GM21423 (cell line): ENCODE results near the gene TMEM191C.
"Not testable (repeated sequence)": the region's sequence is repeated elsewhere in the genome, so short reads cannot be mapped to it uniquely, and the experiment has no call there.

Experiments
- ATAC-seq: cut with Tn5 transposase; IDR thresholded peaks from one replicate; pipeline ENCODE4 v1.9.1; 2021; ENCODE audit warnings: mild to moderate bottlenecking, moderate library complexity; ENCODE audit not compliant: unreplicated experiment

TMEM191C gene

GRCh38 chr22:21445437-21446127 is 21.6 kb upstream of the TMEM191C start:
- ATAC-seq, result no peak

GRCh38 chr22:21446128-21446826 is 20.9 kb upstream of the TMEM191C start:
- ATAC-seq, result no peak

GRCh38 chr22:21446827-21447690 is 20.1 kb upstream of the TMEM191C start:
- ATAC-seq, result no peak

- ATAC-seq, result no peak
Observed at GRCh38 chr22:21447694-21448402, 19.3 kb upstream of the TMEM191C start.

- ATAC-seq, result no peak
Observed at GRCh38 chr22:21448627-21449416, 18.4 kb upstream of the TMEM191C start.

GRCh38 chr22:21449531-21450319 is 17.5 kb upstream of the TMEM191C start:
- no peak for ATAC-seq

- ATAC-seq, result no peak
Observed at GRCh38 chr22:21450320-21450831, 16.8 kb upstream of the TMEM191C start.

GRCh38 chr22:21450858-21451353 is 16.3 kb upstream of the TMEM191C start:
- no peak for ATAC-seq

GRCh38 chr22:21451545-21452520 is 15.4 kb upstream of the TMEM191C start:
- ATAC-seq, result no peak

- not testable (repeated sequence) for ATAC-seq
Observed at GRCh38 chr22:21452666-21453065, 14.5 kb upstream of the TMEM191C start.

GRCh38 chr22:21454998-21455333 is 12.2 kb upstream of the TMEM191C start:
- not testable (repeated sequence) for ATAC-seq

- no peak for ATAC-seq
Observed at GRCh38 chr22:21455334-21456089, 11.7 kb upstream of the TMEM191C start.

- ATAC-seq, result no peak
Observed at GRCh38 chr22:21457023-21457787, 10.0 kb upstream of the TMEM191C start.

- not testable (repeated sequence) for ATAC-seq
Observed at GRCh38 chr22:21462672-21463071, 4.5 kb upstream of the TMEM191C start.

GRCh38 chr22:21468194-21469096 is 1.3 kb downstream of the TMEM191C start:
- peak; percentile 86 for ATAC-seq
